HepG2 (cell line): ENCODE measurements around the gene KRTDAP. TPM values are rescaled to one million over a fixed set of nuclear protein-coding genes. Genes with fewer than 3 reads are reported as not detected.

Experiments
- ATAC-seq: fragments of 200-7000 bp; cut with Tn5 transposase; 3 replicates; pipeline ENCODE4 v1.9.1; 2020; ENCODE audit warnings: mild to moderate bottlenecking, moderate library complexity
- BruUV-seq: library from RNA; stranded (reverse); fragments of 400-500 nt; replicated peaks from 2 replicates; lab custom pipeline; 2021; lab: Mats Ljungman, UMichigan
- CTCF ChIA-PET: fragments of 300-600 bp; formaldehyde crosslinking; extraction: SDS; loops from one replicate; lab custom pipeline; 2021; ENCODE audit warnings: low total read pairs, inconsistent platforms, low intra/inter-chr PET ratio; lab: Yijun Ruan, JAX
- POLR2A ChIA-PET: fragments of 350-600 bp; sonication (Branson Sonifier 250); formaldehyde crosslinking; loops from one replicate; lab custom pipeline; 2020; ENCODE audit warnings: antibody characterized with exemption, inconsistent platforms; lab: Yijun Ruan, JAX
- DNase-seq: peaks from one replicate; pipeline ENCODE4 v3.0.0-alpha.2; 2015; ENCODE audit warnings: low spot score
- FAIRE-seq: peaks from 3 replicates; lab custom pipeline; 2011; peaks lifted over from hg19 to GRCh38; lab: Jason Lieb, UNC
- H2AFZ ChIP-seq: one replicate; pipeline ENCODE4 v1.6.1; 2011; ENCODE audit warnings: low read length, inconsistent platforms
- H3K27ac ChIP-seq: fragments of 300-600 bp; 3 replicates; pipeline ENCODE4 v1.8.0; 2011; ENCODE audit warnings: mixed run types, mild to moderate bottlenecking, mixed read lengths, low read length, inconsistent platforms; ENCODE audit not compliant: insufficient read depth; ENCODE audit errors: extremely low read length
- H3K27me3 ChIP-seq, 2 experiments: fragments of 200-600 bp in 1 of 2; 2 replicates in 1 of 2; 3 replicates in 1 of 2; pipeline versions ENCODE4 v1.6.0 to v1.8.0; 2011; ENCODE audit warnings: low read length in 2 of 2, mild to moderate bottlenecking in 2 of 2, moderate library complexity in 2 of 2, inconsistent platforms in 1 of 2; ENCODE audit not compliant: insufficient read depth in 2 of 2, control insufficient read depth in 1 of 2
- H3K36me3 ChIP-seq, 2 experiments: fragments of 200-600 bp in 1 of 2; replicated peaks in 1 of 2; 2 replicates in 1 of 2; 3 replicates in 1 of 2; pipeline versions ENCODE4 v1.5.1 to v1.8.0; 2011; ENCODE audit warnings: low read length in 2 of 2, inconsistent platforms in 1 of 2; ENCODE audit not compliant: insufficient read depth in 2 of 2, control insufficient read depth in 1 of 2
- H3K4me1 ChIP-seq: 2 replicates; pipeline ENCODE4 v1.5.1; 2012; ENCODE audit warnings: low read length, inconsistent platforms; ENCODE audit not compliant: insufficient read depth
- H3K4me2 ChIP-seq: 2 replicates; pipeline ENCODE4 v1.6.0; 2011; ENCODE audit warnings: low read depth, low read length, inconsistent platforms
- H3K4me3 ChIP-seq, 3 experiments: fragments of 200-600 bp in 1 of 3; sonication (generic), shearing (Covaris generic) in 1 of 3; replicated peaks in 1 of 3; 2 replicates each; pipeline ENCODE4 v1.5.1; 2011 to 2016; ENCODE audit warnings: low read length in 3 of 3, inconsistent platforms in 2 of 3, low read depth in 2 of 3, mild to moderate bottlenecking in 2 of 3, control low read depth in 1 of 3, mixed read lengths in 1 of 3; ENCODE audit not compliant: insufficient read depth in 1 of 3
- H3K79me2 ChIP-seq: one replicate; pipeline ENCODE4 v1.6.1; 2011; ENCODE audit warnings: low read length, inconsistent platforms; ENCODE audit not compliant: insufficient read depth
- H3K9ac ChIP-seq: 2 replicates; pipeline ENCODE4 v1.6.0; 2011; ENCODE audit warnings: mild to moderate bottlenecking, low read depth, low read length, inconsistent platforms; ENCODE audit not compliant: insufficient read depth
- H3K9me3 ChIP-seq: 2 replicates; pipeline ENCODE4 v1.5.1; 2012; ENCODE audit warnings: mild to moderate bottlenecking, low read length
- H4K20me1 ChIP-seq: 2 replicates; pipeline ENCODE4 v1.6.0; 2011; ENCODE audit warnings: inconsistent platforms, mild to moderate bottlenecking, low read length, moderate library complexity; ENCODE audit not compliant: insufficient read depth
- ATF6 ChIP-seq: sonication (generic); formaldehyde crosslinking; conservative IDR thresholded peaks from 2 replicates; pipeline ENCODE4 v1.4.0; 2020; ENCODE audit warnings: missing genetic modification reagents
- ERF ChIP-seq: IDR thresholded peaks from 2 replicates; pipeline ENCODE4 v1.6.1; 2018; ENCODE audit warnings: missing biosample characterization, missing genetic modification reagents
- MZF1 ChIP-seq: sonication (generic); formaldehyde crosslinking; IDR thresholded peaks from 2 replicates; pipeline ENCODE4 v1.8.1; 2023; ENCODE audit warnings: mild to moderate bottlenecking, missing genetic modification reagents, borderline replicate concordance
- PRPF4 ChIP-seq: fragments of 200-400 bp; formaldehyde crosslinking; IDR thresholded peaks from 2 replicates; pipeline ENCODE4 v1.6.1; 2016; ENCODE audit warnings: low read length, low read depth; ENCODE audit not compliant: poor library complexity, severe bottlenecking
- RBM22 ChIP-seq: fragments of 200-400 bp; formaldehyde crosslinking; optimal IDR thresholded peaks from 2 replicates; pipeline ENCODE3; 2017; ENCODE audit warnings: mild to moderate bottlenecking, low read length, moderate library complexity
- SIN3B ChIP-seq: fragments of 150-350 bp; IDR thresholded peaks from 2 replicates; pipeline ENCODE4 v1.6.1; 2014; ENCODE audit warnings: low read length
- STAT5B ChIP-seq: sonication (generic); formaldehyde crosslinking; IDR thresholded peaks from 2 replicates; pipeline ENCODE4 v1.4.0; 2020; ENCODE audit warnings: missing genetic modification reagents
- ZMYM2 ChIP-seq: sonication (generic); formaldehyde crosslinking; IDR thresholded peaks from 2 replicates; pipeline ENCODE4 v1.8.0; 2022; ENCODE audit warnings: mild to moderate bottlenecking, missing genetic modification reagents
- ZNF281 ChIP-seq: sonication (generic); formaldehyde crosslinking; IDR thresholded peaks from 2 replicates; pipeline ENCODE4 v1.4.0; 2020; ENCODE audit warnings: missing genetic modification reagents, borderline replicate concordance
- ZNF331 ChIP-seq: sonication (generic); formaldehyde crosslinking; IDR thresholded peaks from 2 replicates; pipeline ENCODE4 v1.4.0; 2020; ENCODE audit warnings: missing genetic modification reagents
- ZNF605 ChIP-seq: sonication (generic); formaldehyde crosslinking; IDR thresholded peaks from 2 replicates; pipeline ENCODE4 v1.8.0; 2022; ENCODE audit warnings: mild to moderate bottlenecking, missing genetic modification reagents
- ZNF776 ChIP-seq: sonication (generic); formaldehyde crosslinking; IDR thresholded peaks from 2 replicates; pipeline ENCODE4 v1.4.0; 2020; ENCODE audit warnings: mild to moderate bottlenecking, missing genetic modification reagents
- WGBS: methylation state at CpG from one replicate; pipeline ENCODE4 v1.1.6; 2017; ENCODE audit warnings: low lambda C conversion rate; 5-methylcytosine and 5-hydroxymethylcytosine counted together
- in situ Hi-C: cut with HindIII; loops from 2 replicates; pipeline ENCODE4 v1.10.0; 2017; ENCODE audit warnings: low pct_unique_long_range_greater_than_20kb; ENCODE audit not compliant: extremely low pct_ligation_motif_present
- intact Hi-C: fragments of 100-400 bp; cut with micrococcal nuclease; formaldehyde crosslinking; loops from one replicate; pipeline ENCODE4 v1.10.0; 2022; ENCODE audit not compliant: unreplicated experiment
- polyA plus RNA-seq, 8 experiments: library from polyadenylated mRNA; depleted of rRNA in 3 of 8; stranded (reverse) in 7 of 8; unstranded in 1 of 8; fragments of >200 nt; fragmentation: Illumina TruSeq in 4 of 8; extraction: Trizol in 4 of 8; gene quantifications; 2 replicates each; pipeline versions ENCODE4 v1.2.1 to v1.2.3, GENCODE V29; 2011 to 2016; ENCODE audit warnings: low read depth in 4 of 8, missing spikeins in 1 of 8, mixed read lengths in 1 of 8; ENCODE audit not compliant: insufficient read depth in 1 of 8
- total RNA-seq, 5 experiments: library from RNA; depleted of rRNA; stranded (reverse); fragments of >200 nt; fragmentation: Illumina TruSeq; extraction: Trizol; gene quantifications; 2 replicates each; pipeline ENCODE4 v1.2.3, GENCODE V29; 2016; ENCODE audit warnings: low read depth in 1 of 5
- TF ChIP-seq, protein P1 (sequence below): sonication (generic); formaldehyde crosslinking; IDR thresholded peaks from 2 replicates; pipeline ENCODE4 v1.9.0; 2021; ENCODE audit warnings: missing genetic modification reagents, borderline replicate concordance

Gene KRTDAP
- total and polyA plus RNA-seq, 2 of the 13 experiments (the other 11 are each of a cell fraction or from before 2014, with no cell fraction given), result 0.86 to 1.5 TPM

GRCh38 chr19:35458192-35458591, 32.1 kb downstream of the KRTDAP start:
- Histone ChIP-seq H3K4me1 (peaks cover 81% of the 10 kb centered on the region), H3K4me2 (peak overlapping the region; percentile 76), H3K36me3 (no peaks in the 10 kb centered on the region), H3K27me3 (no peaks in the 10 kb centered on the region; a peak in 1 of 5 replicates), H2AFZ (no peak overlapping the region), H4K20me1 (no peaks in the 10 kb centered on the region), H3K9me3 (no peaks in the 10 kb centered on the region), H3K27ac (peak overlapping the region; percentile 87), H3K79me2 (no peaks in the 10 kb centered on the region), H3K4me3 (peak overlapping the region in 1 of 3 experiments; percentile 36; a peak in 1 of 6 replicates), H3K9ac (peak overlapping the region; percentile 3; the same call in 1 of the 2 replicates)
- ChIA-PET CTCF (interaction anchor here (1.6 kb wide), 1 partner anchor 11 kb away, joined by 4 read pairs; no protein-coding TSS in a partner anchor), POLR2A (interaction anchor here (1.6 kb wide), 1 partner anchor 10 kb away, joined by 6 read pairs; no protein-coding TSS in a partner anchor)
- DNase-seq (no peak), ATAC-seq (no peak), FAIRE-seq (no peak)
- intact Hi-C loops, result loop anchor here (2.0 to 5.0 kb wide), 2 partner anchors 37 to 191 kb away; partner anchors contain the start of gene USF2
- no TSS peak for BruUV-seq
- TF ChIP-seq ZNF605 (CRISPR knock-in tag) (no peak), ERF (no peak), PRPF4 (no peak), STAT5B (CRISPR knock-in tag) (no peak), ZNF281 (CRISPR knock-in tag) (no peak), ZNF776 (CRISPR knock-in tag) (no peak), ATF6 (no peak), MZF1 (CRISPR knock-in tag) (no peak), ZNF331 (CRISPR knock-in tag) (no peak), ZMYM2 (CRISPR knock-in tag) (no peak), RBM22 (no peak), SIN3B (no peak)
- TF ChIP-seq, protein P1, sequence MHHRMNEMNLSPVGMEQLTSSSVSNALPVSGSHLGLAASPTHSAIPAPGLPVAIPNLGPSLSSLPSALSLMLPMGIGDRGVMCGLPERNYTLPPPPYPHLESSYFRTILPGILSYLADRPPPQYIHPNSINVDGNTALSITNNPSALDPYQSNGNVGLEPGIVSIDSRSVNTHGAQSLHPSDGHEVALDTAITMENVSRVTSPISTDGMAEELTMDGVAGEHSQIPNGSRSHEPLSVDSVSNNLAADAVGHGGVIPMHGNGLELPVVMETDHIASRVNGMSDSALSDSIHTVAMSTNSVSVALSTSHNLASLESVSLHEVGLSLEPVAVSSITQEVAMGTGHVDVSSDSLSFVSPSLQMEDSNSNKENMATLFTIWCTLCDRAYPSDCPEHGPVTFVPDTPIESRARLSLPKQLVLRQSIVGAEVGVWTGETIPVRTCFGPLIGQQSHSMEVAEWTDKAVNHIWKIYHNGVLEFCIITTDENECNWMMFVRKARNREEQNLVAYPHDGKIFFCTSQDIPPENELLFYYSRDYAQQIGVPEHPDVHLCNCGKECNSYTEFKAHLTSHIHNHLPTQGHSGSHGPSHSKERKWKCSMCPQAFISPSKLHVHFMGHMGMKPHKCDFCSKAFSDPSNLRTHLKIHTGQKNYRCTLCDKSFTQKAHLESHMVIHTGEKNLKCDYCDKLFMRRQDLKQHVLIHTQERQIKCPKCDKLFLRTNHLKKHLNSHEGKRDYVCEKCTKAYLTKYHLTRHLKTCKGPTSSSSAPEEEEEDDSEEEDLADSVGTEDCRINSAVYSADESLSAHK (CRISPR knock-in tag), result no peak
- in situ Hi-C loops, result no loop called here
- WGBS, result 0% methylated on average over 1 of the region's 1 CpG
